K562 (cell line): Measurements from ENCODE around the gene UBE2E2. TPM values are rescaled to one million over a fixed set of nuclear protein-coding genes. Genes with fewer than 3 reads are reported as not detected.

Experiments
- ATAC-seq: fragments of 200-7000 bp; cut with Tn5 transposase; 3 replicates; pipeline ENCODE4 v1.9.1; 2020; ENCODE audit warnings: moderate library complexity
- BruUV-seq: library from RNA; stranded (reverse); fragments of 400-500 nt; replicated peaks from 2 replicates; lab custom pipeline; 2021; lab: Mats Ljungman, UMichigan
- CTCF ChIA-PET: fragments of 300-600 bp; formaldehyde crosslinking; extraction: SDS; loops from one replicate; lab custom pipeline; 2021; ENCODE audit warnings: low intra/inter-chr PET ratio; lab: Yijun Ruan, JAX
- POLR2A ChIA-PET: fragments of 300-600, 350-650 bp; sonication (Branson Sonifier 250); formaldehyde crosslinking; extraction: SDS; loops from one replicate; lab custom pipeline; 2021; ENCODE audit warnings: antibody characterized with exemption, inconsistent platforms; lab: Yijun Ruan, JAX
- DNase-seq, 4 experiments: peaks; one replicate each; pipeline versions ENCODE4 v3.0.0 to v3.0.0-alpha.2; 2011 to 2018; ENCODE audit warnings: low spot score in 3 of 4, mixed read lengths in 3 of 4; ENCODE audit errors: extremely low read depth in 1 of 4
- FAIRE-seq: peaks from 2 replicates; lab custom pipeline; 2011; peaks lifted over from hg19 to GRCh38; lab: Jason Lieb, UNC
- H2AFZ ChIP-seq: 2 replicates; pipeline ENCODE4 v1.6.0; 2011; ENCODE audit warnings: low read depth, low read length, control low read depth, inconsistent platforms
- H3K27ac ChIP-seq: fragments of 200-600 bp; 3 replicates; pipeline ENCODE4 v1.8.0; 2011; ENCODE audit warnings: low read depth, mild to moderate bottlenecking, control low read depth, inconsistent platforms, low read length, moderate library complexity, mixed read lengths; ENCODE audit errors: extremely low read depth
- H3K27me3 ChIP-seq, 2 experiments: fragments of 300-600 bp in 1 of 2; 2 replicates in 1 of 2; 3 replicates in 1 of 2; pipeline versions ENCODE4 v1.6.0 to v1.8.0; 2011; ENCODE audit warnings: inconsistent platforms in 2 of 2, low read length in 2 of 2, mild to moderate bottlenecking in 1 of 2, mixed read lengths in 1 of 2, moderate library complexity in 1 of 2; ENCODE audit not compliant: control insufficient read depth in 2 of 2, insufficient read depth in 2 of 2
- H3K36me3 ChIP-seq: fragments of 300-600 bp; 3 replicates; pipeline ENCODE4 v1.8.0; 2011; ENCODE audit warnings: mild to moderate bottlenecking, low read length, inconsistent platforms; ENCODE audit not compliant: control insufficient read depth, insufficient read depth
- H3K4me1 ChIP-seq, 2 experiments: fragments of 200-600 bp in 1 of 2; replicated peaks in 1 of 2; 2 replicates in 1 of 2; 3 replicates in 1 of 2; pipeline versions ENCODE4 v1.5.1 to v1.8.0; 2011; ENCODE audit warnings: inconsistent platforms in 2 of 2, low read length in 2 of 2, mild to moderate bottlenecking in 1 of 2, mixed read lengths in 1 of 2, moderate library complexity in 1 of 2; ENCODE audit not compliant: control insufficient read depth in 2 of 2, insufficient read depth in 2 of 2
- H3K4me2 ChIP-seq: 2 replicates; pipeline ENCODE4 v1.6.1; 2011; ENCODE audit warnings: low read length, control low read depth, inconsistent platforms, mixed read lengths; ENCODE audit not compliant: insufficient read depth
- H3K4me3 ChIP-seq: fragments of 200-600 bp; sonication (generic), shearing (Covaris generic); 2 replicates; pipeline ENCODE4 v1.5.1; 2016; ENCODE audit warnings: control low read depth, inconsistent platforms
- H3K79me2 ChIP-seq: fragments of 200-600 bp; 3 replicates; pipeline ENCODE4 v1.8.0; 2011; ENCODE audit warnings: low read length, inconsistent platforms; ENCODE audit not compliant: control insufficient read depth, insufficient read depth
- H3K9ac ChIP-seq, 2 experiments: 2 replicates each; pipeline versions ENCODE4 v1.6.0 to v1.6.1; 2011; ENCODE audit warnings: low read depth in 2 of 2, low read length in 2 of 2, control low read depth in 1 of 2, inconsistent platforms in 1 of 2, mild to moderate bottlenecking in 1 of 2, mixed read lengths in 1 of 2; ENCODE audit not compliant: insufficient read depth in 1 of 2
- H3K9me1 ChIP-seq: one replicate; pipeline ENCODE4 v1.6.0; 2011; ENCODE audit warnings: inconsistent platforms, mild to moderate bottlenecking, low read length, moderate library complexity; ENCODE audit not compliant: control insufficient read depth, insufficient read depth
- H3K9me3 ChIP-seq: replicated peaks from 2 replicates; pipeline ENCODE4 v1.5.1; 2011; ENCODE audit warnings: low read depth, low read length, inconsistent platforms; ENCODE audit not compliant: control insufficient read depth, insufficient read depth
- H4K20me1 ChIP-seq: replicated peaks from 2 replicates; pipeline ENCODE4 v1.6.1; 2011; ENCODE audit warnings: low read length, inconsistent platforms, mixed read lengths; ENCODE audit not compliant: control insufficient read depth, insufficient read depth
- CBX3 ChIP-seq, 2 experiments: IDR thresholded peaks; 1 replicate in 1 of 2; 2 replicates in 1 of 2; pipeline ENCODE4 v1.6.1; 2012; ENCODE audit warnings: inconsistent platforms in 2 of 2, low read length in 2 of 2, borderline replicate concordance in 1 of 2, control low read depth in 1 of 2
- DPF2 ChIP-seq: fragments of 450-650 bp; IDR thresholded peaks from 2 replicates; pipeline ENCODE4 v1.6.1; 2016
- GTF2A2 ChIP-seq: IDR thresholded peaks from 2 replicates; pipeline ENCODE4 v1.6.1; 2016; ENCODE audit warnings: mild to moderate bottlenecking, missing genetic modification characterization, missing compliant biosample characterization
- HMG20B ChIP-seq: fragments of 250-450 bp; sonication (Bioruptor Pico); IDR thresholded peaks from 2 replicates; pipeline ENCODE4 v1.5.0; 2021; ENCODE audit warnings: mild to moderate bottlenecking
- HSF4 ChIP-seq: fragments of 250-450 bp; sonication (Bioruptor Pico); IDR thresholded peaks from 2 replicates; pipeline ENCODE4 v2.1.2; 2022; ENCODE audit warnings: mild to moderate bottlenecking, moderate library complexity, borderline replicate concordance
- PHB ChIP-seq: fragments of 250-450 bp; sonication (Bioruptor Pico); IDR thresholded peaks from 2 replicates; pipeline ENCODE4 v1.5.0; 2021
- PHF8 ChIP-seq: fragments of 200-600 bp; sonication (generic); IDR thresholded peaks from 2 replicates; pipeline ENCODE4 v1.6.1; 2012; ENCODE audit warnings: mixed run types, mild to moderate bottlenecking, inconsistent platforms, low read length, moderate library complexity, borderline replicate concordance
- RAD51 ChIP-seq: fragments of 450-650 bp; IDR thresholded peaks from 2 replicates; pipeline ENCODE4 v1.7.1; 2016; ENCODE audit warnings: low read depth, mild to moderate bottlenecking, borderline replicate concordance
- ZNF146 ChIP-seq: IDR thresholded peaks from one replicate; pipeline ENCODE4 v1.6.1; 2018; ENCODE audit warnings: missing compliant biosample characterization; ENCODE audit not compliant: unreplicated experiment
- ZNF561 ChIP-seq: fragments of 450-650 bp; formaldehyde crosslinking; conservative IDR thresholded peaks from 2 replicates; pipeline ENCODE4 v1.4.0; 2020; ENCODE audit warnings: mild to moderate bottlenecking, moderate library complexity
- WGBS: fragments of 100-300 bp; shearing (Covaris generic); methylation state at CpG from one replicate; pipeline ENCODE4 v1.1.6; 2016; ENCODE audit warnings: low coverage, mixed read lengths; ENCODE audit not compliant: insufficient coverage; ENCODE audit errors: missing lambda C conversion rate; 5-methylcytosine and 5-hydroxymethylcytosine counted together
- in situ Hi-C: fragments of 300-500 bp; cut with MboI; formaldehyde crosslinking; loops from 4 replicates; pipeline ENCODE4 v1.15.0; 2018; ENCODE audit warnings: inconsistent platforms, mixed read lengths
- intact Hi-C: fragments of 100-400 bp; cut with micrococcal nuclease; formaldehyde crosslinking; loops from 2 replicates; pipeline ENCODE4 v1.14.2; 2022
- polyA plus RNA-seq, 8 experiments: library from polyadenylated mRNA; depleted of rRNA in 4 of 8; stranded (reverse) in 5 of 8; unstranded in 3 of 8; fragments of >200 nt; fragmentation: Nextera tagmentation in 2 of 8; fragmentation: Illumina TruSeq in 1 of 8; extraction: Ambion mirVana in 2 of 8; extraction: Trizol in 1 of 8; gene quantifications; 2 replicates each; pipeline versions ENCODE4 v1.2.1 to v1.2.3, GENCODE V29; 2011 to 2014; ENCODE audit warnings: inconsistent platforms in 1 of 8, missing spikeins in 1 of 8
- total RNA-seq, 7 experiments: library from RNA; depleted of rRNA in 6 of 7; stranded (reverse); fragments of >200 nt in 6 of 7; fragmentation: Illumina TruSeq in 2 of 7; extraction: Trizol in 2 of 7; gene quantifications; 2 replicates each; pipeline versions ENCODE4 v1.2.1 to v1.2.3, GENCODE V29; 2011 to 2021; ENCODE audit warnings: low replicate concordance in 1 of 7
- TF ChIP-seq, protein P1 (sequence below): sonication (generic); IDR thresholded peaks from 2 replicates; pipeline ENCODE4 v1.6.1; 2016
- TF ChIP-seq, protein P2 (sequence below), 3 experiments: IDR thresholded peaks in 2 of 3; conservative IDR thresholded peaks in 1 of 3; 2 replicates each; pipeline ENCODE4 v1.5.1; 2011 to 2012; ENCODE audit warnings: low read length in 3 of 3, mild to moderate bottlenecking in 3 of 3, control low read depth in 2 of 3, improper control_type of control experiment in 1 of 3, inconsistent platforms in 1 of 3, low read depth in 1 of 3, mixed read lengths in 1 of 3, moderate library complexity in 1 of 3; ENCODE audit not compliant: insufficient read depth in 2 of 3

Gene UBE2E2
- total and polyA plus RNA-seq, 9 of the 15 experiments (the other 6 are each of a cell fraction or from before 2014, with no cell fraction given) = 0.22 to 5.1 (median 1.9) TPM

DNA sequence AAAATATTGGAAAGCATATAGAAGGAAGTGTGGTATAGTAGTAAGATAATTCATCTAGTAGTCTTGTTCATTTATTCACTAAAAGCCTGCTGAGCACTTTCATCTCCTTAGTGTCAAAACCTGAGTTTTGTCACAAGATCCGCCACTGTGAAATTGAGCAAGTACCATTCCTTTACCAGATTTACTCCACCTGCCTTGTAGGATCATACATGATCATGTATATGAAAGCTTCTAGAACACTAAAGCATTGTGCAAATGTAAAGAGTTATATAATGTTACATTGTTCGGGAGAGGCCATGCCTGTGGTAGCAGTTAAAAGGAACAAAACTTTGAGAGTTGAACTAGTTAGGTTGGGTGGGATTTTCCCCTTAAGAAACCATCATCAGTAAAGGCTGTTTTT, 35.0 kb downstream of the UBE2E2 start:
- ATAC-seq (no peak), FAIRE-seq (no peak), DNase-seq (no peak)
- TF ChIP-seq DPF2 (no peak), HMG20B (CRISPR knock-in tag) (no peak), PHB (CRISPR knock-in tag) (no peak), CBX3 (IDR thresholded peaks at IDR 0.05; ENCODE audit: borderline replicate concordance in 1 of 2, low read length in 2 of 2) (no peak), ZNF146 (CRISPR knock-in tag) (no peak), ZNF561 (no peak), GTF2A2 (tag) (no peak), RAD51 (no peak), HSF4 (CRISPR knock-in tag) (no peak), PHF8 (no peak)
- TF ChIP-seq, protein P1, sequence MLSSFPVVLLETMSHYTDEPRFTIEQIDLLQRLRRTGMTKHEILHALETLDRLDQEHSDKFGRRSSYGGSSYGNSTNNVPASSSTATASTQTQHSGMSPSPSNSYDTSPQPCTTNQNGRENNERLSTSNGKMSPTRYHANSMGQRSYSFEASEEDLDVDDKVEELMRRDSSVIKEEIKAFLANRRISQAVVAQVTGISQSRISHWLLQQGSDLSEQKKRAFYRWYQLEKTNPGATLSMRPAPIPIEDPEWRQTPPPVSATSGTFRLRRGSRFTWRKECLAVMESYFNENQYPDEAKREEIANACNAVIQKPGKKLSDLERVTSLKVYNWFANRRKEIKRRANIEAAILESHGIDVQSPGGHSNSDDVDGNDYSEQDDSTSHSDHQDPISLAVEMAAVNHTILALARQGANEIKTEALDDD = no peak
- TF ChIP-seq, protein P2, sequence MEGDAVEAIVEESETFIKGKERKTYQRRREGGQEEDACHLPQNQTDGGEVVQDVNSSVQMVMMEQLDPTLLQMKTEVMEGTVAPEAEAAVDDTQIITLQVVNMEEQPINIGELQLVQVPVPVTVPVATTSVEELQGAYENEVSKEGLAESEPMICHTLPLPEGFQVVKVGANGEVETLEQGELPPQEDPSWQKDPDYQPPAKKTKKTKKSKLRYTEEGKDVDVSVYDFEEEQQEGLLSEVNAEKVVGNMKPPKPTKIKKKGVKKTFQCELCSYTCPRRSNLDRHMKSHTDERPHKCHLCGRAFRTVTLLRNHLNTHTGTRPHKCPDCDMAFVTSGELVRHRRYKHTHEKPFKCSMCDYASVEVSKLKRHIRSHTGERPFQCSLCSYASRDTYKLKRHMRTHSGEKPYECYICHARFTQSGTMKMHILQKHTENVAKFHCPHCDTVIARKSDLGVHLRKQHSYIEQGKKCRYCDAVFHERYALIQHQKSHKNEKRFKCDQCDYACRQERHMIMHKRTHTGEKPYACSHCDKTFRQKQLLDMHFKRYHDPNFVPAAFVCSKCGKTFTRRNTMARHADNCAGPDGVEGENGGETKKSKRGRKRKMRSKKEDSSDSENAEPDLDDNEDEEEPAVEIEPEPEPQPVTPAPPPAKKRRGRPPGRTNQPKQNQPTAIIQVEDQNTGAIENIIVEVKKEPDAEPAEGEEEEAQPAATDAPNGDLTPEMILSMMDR (IDR thresholded peaks at IDR 0.05 in 2 of 3, conservative IDR thresholded peaks at IDR 0.05 in 1 of 3; ENCODE audit: insufficient read depth in 2 of 3, low read depth in 1 of 3, low read length in 3 of 3) = no peak
- Histone ChIP-seq H4K20me1 (no peaks in the 10 kb centered on the region), H3K27ac (no peak overlapping the region), H3K9me3 (no peaks in the 10 kb centered on the region), H3K4me2 (no peak overlapping the region), H3K36me3 (no peaks in the 10 kb centered on the region), H3K9me1 (no peaks in the 10 kb centered on the region), H3K9ac (no peak overlapping the region), H3K4me3 (no peak overlapping the region), H3K79me2 (no peaks in the 10 kb centered on the region), H3K4me1 (no peaks in the 10 kb centered on the region), H3K27me3 (no peaks in the 10 kb centered on the region), H2AFZ (no peak overlapping the region)
- in situ Hi-C loops (no loop called here), intact Hi-C loops (no loop called here)
- POLR2A ChIA-PET = no interaction called here
- 0% methylated on average over 2 of the region's 2 CpGs for WGBS
- CTCF ChIA-PET = no interaction called here
- BruUV-seq = no TSS peak
